H1 (cell line): ENCODE results near the gene JPH2. TPM values are rescaled to one million over a fixed set of nuclear protein-coding genes. Genes with fewer than 3 reads are reported as not detected.

Source experiments
- polyA plus RNA-seq, 7 experiments: library from polyadenylated mRNA; depleted of rRNA in 3 of 7; stranded (reverse) in 5 of 7; unstranded in 2 of 7; fragments of >200 nt in 5 of 7; fragments of 200-250 nt in 2 of 7; gene quantifications; 1 replicate in 5 of 7; 2 replicates in 1 of 7; 4 replicates in 1 of 7; pipeline versions ENCODE4 v1.2.1 to v1.2.3, GENCODE V29; 2011 to 2013; ENCODE audit warnings: missing spikeins in 2 of 7, mixed read lengths in 2 of 7
- total RNA-seq: library from RNA; stranded (reverse); fragmentation: NEBNext Ultra II Directional; extraction: Animal tissue kit (Norgen Biotek cat#: 25700); gene quantifications from 2 replicates; pipeline ENCODE4 v1.2.1, GENCODE V29; 2021
- TF ChIP-seq, protein P1 (sequence below), 3 experiments: IDR thresholded peaks; 1 replicate in 2 of 3; 2 replicates in 1 of 3; pipeline versions ENCODE4 v1.5.1 to v1.6.1; 2011; ENCODE audit warnings: low read length in 3 of 3, mild to moderate bottlenecking in 3 of 3, inconsistent platforms in 2 of 3, low read depth in 1 of 3, moderate library complexity in 1 of 3; ENCODE audit not compliant: insufficient read depth in 1 of 3; ENCODE audit errors: control extremely low read depth in 1 of 3
- TF ChIP-seq, protein P2 (sequence below): fragments of 300-600 bp; sonication (generic); IDR thresholded peaks from 2 replicates; pipeline ENCODE4 v1.7.1; 2012; ENCODE audit warnings: low read length, moderate library complexity, mild to moderate bottlenecking, inconsistent platforms; ENCODE audit not compliant: insufficient replicate concordance

Gene JPH2
- total and polyA plus RNA-seq, 2 of the 8 experiments (the other 6 are each of a cell fraction or from before 2014, with no cell fraction given) = 0.59 to 1.3 TPM

DNA sequence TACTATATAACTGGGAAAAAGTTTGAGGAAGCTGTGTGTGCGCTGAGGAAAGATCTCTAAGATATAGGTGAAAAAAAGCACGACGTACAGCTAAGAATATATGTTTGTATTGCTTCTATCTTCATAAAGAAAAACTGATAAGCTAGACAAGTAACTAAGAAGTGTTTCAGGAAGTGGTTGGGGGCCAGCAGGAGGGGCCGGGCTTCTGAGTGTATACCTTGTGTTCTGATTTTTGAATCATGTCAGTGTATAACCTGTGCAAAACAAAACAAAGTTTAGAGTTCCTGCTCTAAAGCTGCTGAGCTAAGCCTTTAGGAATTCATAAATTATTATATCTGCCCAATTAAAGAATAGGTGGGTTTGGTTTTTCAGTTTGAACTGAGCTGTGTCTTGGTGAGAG, 31.5 kb upstream of the JPH2 start (continued):
- TF ChIP-seq, protein P1, sequence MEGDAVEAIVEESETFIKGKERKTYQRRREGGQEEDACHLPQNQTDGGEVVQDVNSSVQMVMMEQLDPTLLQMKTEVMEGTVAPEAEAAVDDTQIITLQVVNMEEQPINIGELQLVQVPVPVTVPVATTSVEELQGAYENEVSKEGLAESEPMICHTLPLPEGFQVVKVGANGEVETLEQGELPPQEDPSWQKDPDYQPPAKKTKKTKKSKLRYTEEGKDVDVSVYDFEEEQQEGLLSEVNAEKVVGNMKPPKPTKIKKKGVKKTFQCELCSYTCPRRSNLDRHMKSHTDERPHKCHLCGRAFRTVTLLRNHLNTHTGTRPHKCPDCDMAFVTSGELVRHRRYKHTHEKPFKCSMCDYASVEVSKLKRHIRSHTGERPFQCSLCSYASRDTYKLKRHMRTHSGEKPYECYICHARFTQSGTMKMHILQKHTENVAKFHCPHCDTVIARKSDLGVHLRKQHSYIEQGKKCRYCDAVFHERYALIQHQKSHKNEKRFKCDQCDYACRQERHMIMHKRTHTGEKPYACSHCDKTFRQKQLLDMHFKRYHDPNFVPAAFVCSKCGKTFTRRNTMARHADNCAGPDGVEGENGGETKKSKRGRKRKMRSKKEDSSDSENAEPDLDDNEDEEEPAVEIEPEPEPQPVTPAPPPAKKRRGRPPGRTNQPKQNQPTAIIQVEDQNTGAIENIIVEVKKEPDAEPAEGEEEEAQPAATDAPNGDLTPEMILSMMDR (IDR thresholded peaks at IDR 0.05; ENCODE audit: control extremely low read depth in 1 of 3, insufficient read depth in 1 of 3, low read depth in 1 of 3, low read length in 3 of 3) = no peak
- TF ChIP-seq, protein P2, sequence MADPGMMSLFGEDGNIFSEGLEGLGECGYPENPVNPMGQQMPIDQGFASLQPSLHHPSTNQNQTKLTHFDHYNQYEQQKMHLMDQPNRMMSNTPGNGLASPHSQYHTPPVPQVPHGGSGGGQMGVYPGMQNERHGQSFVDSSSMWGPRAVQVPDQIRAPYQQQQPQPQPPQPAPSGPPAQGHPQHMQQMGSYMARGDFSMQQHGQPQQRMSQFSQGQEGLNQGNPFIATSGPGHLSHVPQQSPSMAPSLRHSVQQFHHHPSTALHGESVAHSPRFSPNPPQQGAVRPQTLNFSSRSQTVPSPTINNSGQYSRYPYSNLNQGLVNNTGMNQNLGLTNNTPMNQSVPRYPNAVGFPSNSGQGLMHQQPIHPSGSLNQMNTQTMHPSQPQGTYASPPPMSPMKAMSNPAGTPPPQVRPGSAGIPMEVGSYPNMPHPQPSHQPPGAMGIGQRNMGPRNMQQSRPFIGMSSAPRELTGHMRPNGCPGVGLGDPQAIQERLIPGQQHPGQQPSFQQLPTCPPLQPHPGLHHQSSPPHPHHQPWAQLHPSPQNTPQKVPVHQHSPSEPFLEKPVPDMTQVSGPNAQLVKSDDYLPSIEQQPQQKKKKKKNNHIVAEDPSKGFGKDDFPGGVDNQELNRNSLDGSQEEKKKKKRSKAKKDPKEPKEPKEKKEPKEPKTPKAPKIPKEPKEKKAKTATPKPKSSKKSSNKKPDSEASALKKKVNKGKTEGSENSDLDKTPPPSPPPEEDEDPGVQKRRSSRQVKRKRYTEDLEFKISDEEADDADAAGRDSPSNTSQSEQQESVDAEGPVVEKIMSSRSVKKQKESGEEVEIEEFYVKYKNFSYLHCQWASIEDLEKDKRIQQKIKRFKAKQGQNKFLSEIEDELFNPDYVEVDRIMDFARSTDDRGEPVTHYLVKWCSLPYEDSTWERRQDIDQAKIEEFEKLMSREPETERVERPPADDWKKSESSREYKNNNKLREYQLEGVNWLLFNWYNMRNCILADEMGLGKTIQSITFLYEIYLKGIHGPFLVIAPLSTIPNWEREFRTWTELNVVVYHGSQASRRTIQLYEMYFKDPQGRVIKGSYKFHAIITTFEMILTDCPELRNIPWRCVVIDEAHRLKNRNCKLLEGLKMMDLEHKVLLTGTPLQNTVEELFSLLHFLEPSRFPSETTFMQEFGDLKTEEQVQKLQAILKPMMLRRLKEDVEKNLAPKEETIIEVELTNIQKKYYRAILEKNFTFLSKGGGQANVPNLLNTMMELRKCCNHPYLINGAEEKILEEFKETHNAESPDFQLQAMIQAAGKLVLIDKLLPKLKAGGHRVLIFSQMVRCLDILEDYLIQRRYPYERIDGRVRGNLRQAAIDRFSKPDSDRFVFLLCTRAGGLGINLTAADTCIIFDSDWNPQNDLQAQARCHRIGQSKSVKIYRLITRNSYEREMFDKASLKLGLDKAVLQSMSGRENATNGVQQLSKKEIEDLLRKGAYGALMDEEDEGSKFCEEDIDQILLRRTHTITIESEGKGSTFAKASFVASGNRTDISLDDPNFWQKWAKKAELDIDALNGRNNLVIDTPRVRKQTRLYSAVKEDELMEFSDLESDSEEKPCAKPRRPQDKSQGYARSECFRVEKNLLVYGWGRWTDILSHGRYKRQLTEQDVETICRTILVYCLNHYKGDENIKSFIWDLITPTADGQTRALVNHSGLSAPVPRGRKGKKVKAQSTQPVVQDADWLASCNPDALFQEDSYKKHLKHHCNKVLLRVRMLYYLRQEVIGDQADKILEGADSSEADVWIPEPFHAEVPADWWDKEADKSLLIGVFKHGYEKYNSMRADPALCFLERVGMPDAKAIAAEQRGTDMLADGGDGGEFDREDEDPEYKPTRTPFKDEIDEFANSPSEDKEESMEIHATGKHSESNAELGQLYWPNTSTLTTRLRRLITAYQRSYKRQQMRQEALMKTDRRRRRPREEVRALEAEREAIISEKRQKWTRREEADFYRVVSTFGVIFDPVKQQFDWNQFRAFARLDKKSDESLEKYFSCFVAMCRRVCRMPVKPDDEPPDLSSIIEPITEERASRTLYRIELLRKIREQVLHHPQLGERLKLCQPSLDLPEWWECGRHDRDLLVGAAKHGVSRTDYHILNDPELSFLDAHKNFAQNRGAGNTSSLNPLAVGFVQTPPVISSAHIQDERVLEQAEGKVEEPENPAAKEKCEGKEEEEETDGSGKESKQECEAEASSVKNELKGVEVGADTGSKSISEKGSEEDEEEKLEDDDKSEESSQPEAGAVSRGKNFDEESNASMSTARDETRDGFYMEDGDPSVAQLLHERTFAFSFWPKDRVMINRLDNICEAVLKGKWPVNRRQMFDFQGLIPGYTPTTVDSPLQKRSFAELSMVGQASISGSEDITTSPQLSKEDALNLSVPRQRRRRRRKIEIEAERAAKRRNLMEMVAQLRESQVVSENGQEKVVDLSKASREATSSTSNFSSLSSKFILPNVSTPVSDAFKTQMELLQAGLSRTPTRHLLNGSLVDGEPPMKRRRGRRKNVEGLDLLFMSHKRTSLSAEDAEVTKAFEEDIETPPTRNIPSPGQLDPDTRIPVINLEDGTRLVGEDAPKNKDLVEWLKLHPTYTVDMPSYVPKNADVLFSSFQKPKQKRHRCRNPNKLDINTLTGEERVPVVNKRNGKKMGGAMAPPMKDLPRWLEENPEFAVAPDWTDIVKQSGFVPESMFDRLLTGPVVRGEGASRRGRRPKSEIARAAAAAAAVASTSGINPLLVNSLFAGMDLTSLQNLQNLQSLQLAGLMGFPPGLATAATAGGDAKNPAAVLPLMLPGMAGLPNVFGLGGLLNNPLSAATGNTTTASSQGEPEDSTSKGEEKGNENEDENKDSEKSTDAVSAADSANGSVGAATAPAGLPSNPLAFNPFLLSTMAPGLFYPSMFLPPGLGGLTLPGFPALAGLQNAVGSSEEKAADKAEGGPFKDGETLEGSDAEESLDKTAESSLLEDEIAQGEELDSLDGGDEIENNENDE = no peak
